VCaP (cell line): ENCODE results near the gene LSM12.
"Not testable (repeated sequence)": the region's sequence is repeated elsewhere in the genome, so short reads cannot be mapped to it uniquely, and the experiment has no call there.

Experiments
- H3K27ac ChIP-seq: fragments of 450-650 bp; 2 replicates; pipeline ENCODE4 v1.5.1; 2017
- TF ChIP-seq, protein P1 (sequence below): fragments of 450-650 bp; conservative IDR thresholded peaks from 2 replicates; pipeline ENCODE4 v1.5.1; 2017; ENCODE audit warnings: mild to moderate bottlenecking, moderate library complexity

Gene LSM12

DNA sequence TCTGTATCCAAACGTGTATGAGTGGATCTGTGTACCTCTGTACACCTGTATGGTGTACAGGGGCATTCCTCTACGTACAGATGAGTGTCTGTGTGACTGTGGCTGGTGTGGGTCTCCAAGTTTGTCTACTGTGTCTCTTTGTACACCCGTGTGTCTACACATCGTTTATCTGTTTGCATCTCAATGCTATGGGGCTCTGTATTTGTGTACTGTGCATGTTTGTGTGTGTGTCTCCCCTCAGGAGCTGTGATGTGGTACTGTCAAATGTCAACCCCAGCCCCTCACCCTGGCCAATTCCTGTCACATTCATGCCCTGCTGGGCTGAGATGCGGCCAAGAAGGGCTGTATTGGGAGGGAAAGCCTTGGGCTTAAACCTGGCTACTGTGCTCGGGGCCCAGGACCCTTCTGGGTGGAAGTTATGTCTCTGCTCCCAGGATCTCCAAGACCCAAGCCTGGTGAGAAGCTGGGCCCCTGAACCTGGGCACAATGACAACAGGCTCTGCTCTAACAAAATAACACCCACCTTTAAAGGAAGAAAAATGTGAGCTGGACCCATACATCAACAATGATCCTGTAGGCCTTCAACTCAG is 65.5 kb downstream of the LSM12 start:
- no peak overlapping the region for H3K27ac ChIP-seq
- TF ChIP-seq, protein P1, sequence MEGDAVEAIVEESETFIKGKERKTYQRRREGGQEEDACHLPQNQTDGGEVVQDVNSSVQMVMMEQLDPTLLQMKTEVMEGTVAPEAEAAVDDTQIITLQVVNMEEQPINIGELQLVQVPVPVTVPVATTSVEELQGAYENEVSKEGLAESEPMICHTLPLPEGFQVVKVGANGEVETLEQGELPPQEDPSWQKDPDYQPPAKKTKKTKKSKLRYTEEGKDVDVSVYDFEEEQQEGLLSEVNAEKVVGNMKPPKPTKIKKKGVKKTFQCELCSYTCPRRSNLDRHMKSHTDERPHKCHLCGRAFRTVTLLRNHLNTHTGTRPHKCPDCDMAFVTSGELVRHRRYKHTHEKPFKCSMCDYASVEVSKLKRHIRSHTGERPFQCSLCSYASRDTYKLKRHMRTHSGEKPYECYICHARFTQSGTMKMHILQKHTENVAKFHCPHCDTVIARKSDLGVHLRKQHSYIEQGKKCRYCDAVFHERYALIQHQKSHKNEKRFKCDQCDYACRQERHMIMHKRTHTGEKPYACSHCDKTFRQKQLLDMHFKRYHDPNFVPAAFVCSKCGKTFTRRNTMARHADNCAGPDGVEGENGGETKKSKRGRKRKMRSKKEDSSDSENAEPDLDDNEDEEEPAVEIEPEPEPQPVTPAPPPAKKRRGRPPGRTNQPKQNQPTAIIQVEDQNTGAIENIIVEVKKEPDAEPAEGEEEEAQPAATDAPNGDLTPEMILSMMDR = no peak

DNA sequence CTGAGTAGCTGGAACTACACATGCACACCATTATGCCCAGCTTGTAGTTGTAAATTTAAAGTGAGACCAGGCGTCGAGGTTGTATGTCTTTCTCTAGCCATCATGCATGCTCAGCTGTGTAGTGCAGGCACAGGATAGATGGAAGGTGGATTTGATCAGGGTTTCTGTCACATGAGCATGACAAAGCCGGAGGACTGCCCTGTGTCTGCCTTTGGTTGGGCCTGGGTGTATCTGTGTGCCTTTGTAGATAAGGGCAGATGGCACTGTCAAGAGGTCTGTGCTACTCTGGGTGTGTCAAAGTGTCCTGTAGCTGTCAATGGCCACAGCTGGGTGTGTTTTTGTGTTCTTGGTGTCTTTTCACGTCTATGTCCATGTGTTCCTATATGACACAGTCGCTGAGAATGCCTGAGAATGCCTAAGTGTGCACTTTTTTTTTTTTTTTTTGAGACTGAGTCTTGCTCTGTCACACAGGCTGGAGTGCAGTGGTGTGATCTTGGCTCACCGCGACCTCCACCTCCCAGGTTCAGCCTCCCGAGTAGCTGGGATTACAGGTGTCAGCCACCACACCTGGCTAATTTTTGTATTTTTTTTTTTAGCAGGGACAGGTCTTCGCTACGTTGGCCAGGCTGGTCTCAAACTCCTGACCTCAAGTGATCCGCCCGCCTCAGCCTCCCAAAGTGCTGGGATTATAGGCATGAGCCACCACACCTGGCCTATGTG is 66.2 kb downstream of the LSM12 start:
- TF ChIP-seq, protein P1 = no peak
- H3K27ac ChIP-seq = no peak overlapping the region

DNA sequence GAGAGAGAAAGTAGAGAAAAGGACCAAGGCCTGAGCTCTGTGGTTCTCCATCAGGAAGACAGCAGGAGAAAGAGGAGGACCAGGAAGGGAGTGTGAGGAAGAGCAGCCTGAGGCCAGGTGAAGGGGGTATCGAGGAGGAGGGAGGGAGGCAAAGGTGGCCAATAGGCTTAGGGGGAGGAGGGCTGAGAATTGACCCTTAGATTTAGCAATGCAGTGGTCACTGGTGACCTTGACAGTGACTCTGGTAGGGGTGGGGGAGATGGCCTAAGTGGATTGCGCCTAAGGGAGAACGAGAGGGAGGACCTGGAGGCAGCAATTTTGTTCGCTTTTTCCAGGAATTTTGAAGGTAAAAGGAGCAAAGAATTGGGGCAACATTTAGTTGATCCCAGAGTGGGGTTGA is 67.4 kb downstream of the LSM12 start:
- H3K27ac ChIP-seq = no peak overlapping the region
- TF ChIP-seq, protein P1 = no peak

DNA sequence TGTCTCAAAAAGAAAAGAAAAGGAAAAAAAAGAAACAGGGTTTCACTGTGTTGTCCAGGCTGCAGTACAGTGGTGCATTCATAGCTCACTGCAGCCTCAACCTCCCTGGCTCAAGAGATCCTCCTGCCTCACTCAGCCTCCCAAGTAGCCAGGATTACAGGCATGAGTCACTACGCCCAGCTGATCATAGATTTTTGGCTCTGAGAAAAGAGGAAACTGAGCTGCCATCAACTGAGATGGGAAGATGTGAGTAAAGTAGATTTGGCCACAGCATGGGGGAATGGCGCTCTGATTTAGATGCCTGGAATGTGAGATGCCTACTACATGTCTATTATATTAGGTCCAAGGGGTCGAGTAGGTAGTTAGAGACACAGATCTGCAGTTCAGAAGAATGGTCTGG is 67.9 kb downstream of the LSM12 start:
- TF ChIP-seq, protein P1 = no peak
- no peak overlapping the region for H3K27ac ChIP-seq

DNA sequence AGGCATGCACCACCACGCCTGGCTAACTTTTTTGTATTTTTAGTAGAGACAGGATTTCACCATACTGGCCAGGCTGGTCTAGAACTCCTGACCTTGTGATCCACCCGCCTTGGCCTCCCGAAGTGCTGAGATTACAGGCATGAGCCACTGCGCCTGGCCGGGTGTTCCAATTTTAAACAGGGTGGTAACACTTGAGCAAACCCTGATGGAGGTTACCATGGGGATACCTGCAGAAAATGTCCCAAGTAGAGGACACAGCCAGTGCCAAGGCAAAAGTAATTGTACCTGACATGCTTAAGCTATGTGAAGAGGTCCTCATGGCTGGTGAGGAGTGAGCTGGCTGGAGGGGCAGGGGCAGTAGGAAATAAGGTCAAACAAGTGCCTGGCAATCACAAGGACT is 69.3 kb downstream of the LSM12 start:
- H3K27ac ChIP-seq = not testable (repeated sequence)

DNA sequence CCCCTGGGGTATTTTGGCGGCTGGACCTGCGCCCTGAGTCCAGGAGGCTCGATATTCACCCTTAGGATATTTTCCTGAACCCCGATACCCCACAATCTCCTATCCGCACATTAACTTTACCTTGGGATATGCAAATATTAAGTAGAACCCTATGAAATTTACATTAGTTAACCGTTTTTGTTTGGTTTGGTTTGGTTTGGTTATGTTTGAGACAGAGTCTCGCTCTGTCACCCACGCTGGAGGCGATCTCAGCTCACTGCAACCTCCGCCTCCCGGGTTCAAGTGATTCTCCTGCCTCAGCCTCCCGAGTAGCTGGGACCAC is 71.4 kb downstream of the LSM12 start:
- TF ChIP-seq, protein P1 = no peak; the same call in 1 of the 2 replicates
- peak overlapping the region; percentile 45; the same call in 1 of the 2 replicates for H3K27ac ChIP-seq

DNA sequence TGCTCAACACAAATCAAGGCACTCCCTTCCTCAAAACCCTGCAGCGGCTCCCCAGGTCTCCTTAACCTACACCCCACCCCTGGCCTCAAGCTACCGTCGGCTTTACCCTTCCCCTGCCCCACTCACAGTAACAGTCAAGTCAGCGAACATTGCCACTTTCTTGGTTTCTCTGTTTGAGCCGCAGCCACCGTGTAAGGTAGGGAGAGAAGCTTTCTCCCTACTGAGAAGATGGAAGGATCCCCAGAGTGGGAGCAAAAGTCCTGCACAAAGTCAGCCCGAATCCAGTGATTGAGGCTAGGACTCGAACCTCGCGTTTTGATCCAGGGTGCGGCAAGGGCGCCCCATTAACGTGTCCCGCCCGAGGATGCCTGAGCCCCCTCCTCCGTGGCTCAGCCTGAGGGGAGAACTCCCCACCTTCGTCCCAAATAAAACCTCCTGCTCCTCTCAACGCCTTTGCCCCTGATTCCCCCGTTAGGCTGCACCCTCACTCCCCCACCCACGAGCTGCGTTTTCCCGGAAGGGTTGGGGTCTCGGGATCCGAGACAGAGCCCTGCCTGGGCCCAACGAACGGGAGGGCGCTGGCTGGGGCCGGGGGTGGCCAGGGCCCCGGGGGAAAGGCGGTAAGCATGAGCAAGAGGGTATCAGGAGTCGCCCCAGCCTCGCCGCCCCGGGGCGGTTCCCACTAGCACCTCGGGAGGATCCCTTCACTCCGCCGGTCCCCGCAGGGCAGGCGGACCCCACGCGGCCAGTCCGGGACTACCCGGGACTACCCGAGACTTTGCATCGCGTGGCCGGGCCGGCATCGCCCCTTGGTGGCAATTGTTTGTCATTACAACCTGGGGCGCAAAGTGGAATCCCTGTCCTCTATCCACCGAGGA is 72.0 kb downstream of the LSM12 start:
- H3K27ac ChIP-seq = peak overlapping the region; percentile 45; the same call in 1 of the 2 replicates
- TF ChIP-seq, protein P1 = peak; percentile 97

DNA sequence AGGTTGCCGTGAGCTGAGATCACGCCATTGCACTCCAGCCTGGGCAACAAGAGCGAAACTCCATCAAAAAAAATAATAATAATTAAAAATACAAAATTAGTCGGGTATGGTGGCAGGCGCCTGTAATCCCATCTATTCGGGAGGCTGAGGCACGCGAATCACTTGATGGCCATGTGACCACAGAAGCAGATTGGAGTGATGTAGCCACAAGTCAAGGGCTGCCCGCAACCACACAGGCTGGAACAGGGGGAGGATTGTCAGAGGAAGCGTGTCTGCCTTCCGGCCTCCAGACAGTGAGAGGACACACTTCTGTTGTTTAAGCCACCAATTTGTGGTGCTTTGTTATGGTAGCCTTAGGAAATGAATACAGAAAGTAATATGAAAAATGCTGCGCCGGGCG is 73.8 kb downstream of the LSM12 start:
- TF ChIP-seq, protein P1 = no peak
- no peak overlapping the region for H3K27ac ChIP-seq
